Heart right ventricle (tissue), 16 donors: ENCODE measurements around the gene GATAD2A. TPM values are rescaled to one million over a fixed set of nuclear protein-coding genes. Genes with fewer than 3 reads are reported as not detected.

Source experiments
- ATAC-seq, 8 donors: fragments of 200-7000 bp; cut with Tn5 transposase; one replicate each; pipeline ENCODE4 v1.9.1; 2020; ENCODE audit warnings: mild to moderate bottlenecking in 8 of 8, moderate library complexity in 8 of 8, moderate number of reproducible peaks in 1 of 8
- DNase-seq, 2 donors: peaks; one replicate each; pipeline ENCODE4 v3.0.0-alpha.2; 2020
- H3K27ac ChIP-seq, 10 donors: fragments of 200-600 bp; sonication (generic) in 2 of 10; one replicate each; pipeline versions ENCODE4 v1.5.0 to v1.8.0; 2020 to 2022; ENCODE audit warnings: mild to moderate bottlenecking in 3 of 10
- H3K27me3 ChIP-seq, 7 donors: fragments of 200-600 bp; one replicate each; pipeline ENCODE4 v1.8.0; 2021 to 2022; ENCODE audit warnings: mild to moderate bottlenecking in 2 of 7
- H3K36me3 ChIP-seq, 9 donors: fragments of 200-600 bp; sonication (generic) in 1 of 9; one replicate each; pipeline versions ENCODE4 v1.5.0 to v1.8.0; 2020 to 2022; ENCODE audit warnings: mild to moderate bottlenecking in 2 of 9
- H3K4me1 ChIP-seq, 9 donors: fragments of 200-600 bp; sonication (generic) in 1 of 9; one replicate each; pipeline versions ENCODE4 v1.5.0 to v1.8.0; 2020 to 2022; ENCODE audit warnings: mild to moderate bottlenecking in 4 of 9
- H3K4me3 ChIP-seq, 10 donors: fragments of 200-600 bp; sonication (generic) in 2 of 10; one replicate each; pipeline versions ENCODE4 v1.5.0 to v1.8.0; 2020 to 2022; ENCODE audit warnings: mild to moderate bottlenecking in 7 of 10, moderate library complexity in 2 of 10
- H3K9me3 ChIP-seq, 11 donors: fragments of 200-600 bp in 10 of 11; sonication (generic) in 2 of 11; one replicate each; pipeline versions ENCODE4 v1.5.0 to v1.8.0; 2013 to 2022; ENCODE audit warnings: mild to moderate bottlenecking in 2 of 11, control low read depth in 1 of 11, moderate library complexity in 1 of 11
- WGBS, 2 donors: extraction: QIAGEN DNeasy Blood & Tissue Kit; methylation state at CpG; one replicate each; pipeline ENCODE4 v1.1.7; 2013; ENCODE audit warnings: inconsistent platforms in 1 of 2; 5-methylcytosine and 5-hydroxymethylcytosine counted together
- intact Hi-C, 10 donors: fragments of 100-400 bp; cut with DNase I; formaldehyde crosslinking; loops; one replicate each; pipeline versions ENCODE4 v1.11.1 to v1.14.2; 2022
- polyA plus RNA-seq, 2 donors: library from polyadenylated mRNA; stranded (reverse); fragments of 200-250 nt; gene quantifications; one replicate each; pipeline ENCODE4 v1.2.3, GENCODE V29; 2013
- total RNA-seq, 10 donors: library from RNA; stranded (reverse); fragmentation: NEBNext Ultra II Directional in 3 of 10; extraction: Animal tissue kit (Norgen Biotek cat#: 25700) in 3 of 10; gene quantifications; one replicate each; pipeline versions ENCODE4 v1.2.1 to v1.2.4, GENCODE V29; 2021 to 2023
- TF ChIP-seq, protein P1 (sequence below), 9 donors: fragments of 200-600 bp; sonication (generic) in 2 of 9; IDR thresholded peaks; one replicate each; pipeline versions ENCODE4 v1.5.0 to v1.8.0; 2021 to 2022; ENCODE audit warnings: antibody characterized with exemption in 9 of 9, mild to moderate bottlenecking in 5 of 9, moderate library complexity in 1 of 9
- donor health status: Arrhythmogenic right ventricular cardiomyopathy.
- donor health status: ischemic (EF 13 %, LVEDD 7.1; RV severe dilation, severe dysfunction).
- donor health status: healthy with polysubstance abuse.
- donor health status: DM: no; HTN: yes; CAD: no.
- donor health status: DM: no; HTN: no; CAD: no.
- donor health status: ischemic (EF 25% LVEDD 6.9; RV normal size, moderate dysfunction).
- donor health status: ischemic (EF 25% LVEDD 5.7; RV mildly dilated, moderate dysfunction).
- donor health status: healthy.
- donor health status: DM: yes; HTN: yes; CAD: no.
- donor health status: Ischemic cardiomyopathy.
- donor health status: ischemic (EF 35%, LVEDD 5.7; RV mildly dilated, moderate dysfunction).
- donor health status: nonischemic (EF 11% LVEDD 7.7; RV severe dilation, severe dysfunction).
- donor health status: DM: yes; HTN: yes; CAD: no.
- donor health status: PGD.
- donor health status: ischemic (EF 29% LVEDD 5.4; RV normal size, mild dysfunction).
- donor health status: nonischemic (EF 23%, LVEDD 6.1; RV moderate dilation, normal function).

GATAD2A gene
- total and polyA plus RNA-seq, 12 donors: 7.5 to 48.5 (median 25.8) TPM

DNA sequence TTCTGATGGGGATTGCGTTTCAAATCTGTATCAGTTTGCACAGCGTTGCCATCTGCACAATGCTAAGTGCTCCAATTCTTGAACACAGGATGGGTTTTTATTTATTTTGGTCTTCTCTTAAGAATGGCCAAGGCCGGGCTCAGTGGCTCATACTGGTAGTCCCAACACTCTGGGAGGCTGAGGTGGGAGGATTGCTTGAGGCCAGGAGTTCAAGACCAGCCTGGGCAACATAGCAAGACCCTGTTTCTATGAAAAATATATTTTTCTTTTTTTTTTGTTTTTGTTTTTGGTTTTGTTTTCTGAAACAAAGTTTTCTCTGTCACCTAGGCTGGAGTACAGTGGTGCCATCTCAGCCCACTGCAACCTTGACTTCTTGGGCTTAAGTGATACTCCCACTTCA is 117.7 kb downstream of the GATAD2A start:
- 88 to 89% methylated on average over 3 of the region's 3 CpGs for WGBS, 2 donors
- H3K36me3 ChIP-seq: peaks cover 0 to 72% (median 0%) of the 10 kb centered on the region in 9 donors
- intact Hi-C loops: no loop called here
- peaks cover 0 to 50% (median 14%) of the 10 kb centered on the region in 9 donors for H3K4me1 ChIP-seq
- H3K9me3 ChIP-seq: no peaks in the 10 kb centered on the region
- H3K27ac ChIP-seq: no peak overlapping the region
- H3K4me3 ChIP-seq: no peak overlapping the region
- H3K27me3 ChIP-seq: no peaks in the 10 kb centered on the region
- TF ChIP-seq, protein P1, sequence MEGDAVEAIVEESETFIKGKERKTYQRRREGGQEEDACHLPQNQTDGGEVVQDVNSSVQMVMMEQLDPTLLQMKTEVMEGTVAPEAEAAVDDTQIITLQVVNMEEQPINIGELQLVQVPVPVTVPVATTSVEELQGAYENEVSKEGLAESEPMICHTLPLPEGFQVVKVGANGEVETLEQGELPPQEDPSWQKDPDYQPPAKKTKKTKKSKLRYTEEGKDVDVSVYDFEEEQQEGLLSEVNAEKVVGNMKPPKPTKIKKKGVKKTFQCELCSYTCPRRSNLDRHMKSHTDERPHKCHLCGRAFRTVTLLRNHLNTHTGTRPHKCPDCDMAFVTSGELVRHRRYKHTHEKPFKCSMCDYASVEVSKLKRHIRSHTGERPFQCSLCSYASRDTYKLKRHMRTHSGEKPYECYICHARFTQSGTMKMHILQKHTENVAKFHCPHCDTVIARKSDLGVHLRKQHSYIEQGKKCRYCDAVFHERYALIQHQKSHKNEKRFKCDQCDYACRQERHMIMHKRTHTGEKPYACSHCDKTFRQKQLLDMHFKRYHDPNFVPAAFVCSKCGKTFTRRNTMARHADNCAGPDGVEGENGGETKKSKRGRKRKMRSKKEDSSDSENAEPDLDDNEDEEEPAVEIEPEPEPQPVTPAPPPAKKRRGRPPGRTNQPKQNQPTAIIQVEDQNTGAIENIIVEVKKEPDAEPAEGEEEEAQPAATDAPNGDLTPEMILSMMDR (IDR thresholded peaks at IDR 0.05): no peak
- DNase-seq (no peak), ATAC-seq (no peak)

DNA sequence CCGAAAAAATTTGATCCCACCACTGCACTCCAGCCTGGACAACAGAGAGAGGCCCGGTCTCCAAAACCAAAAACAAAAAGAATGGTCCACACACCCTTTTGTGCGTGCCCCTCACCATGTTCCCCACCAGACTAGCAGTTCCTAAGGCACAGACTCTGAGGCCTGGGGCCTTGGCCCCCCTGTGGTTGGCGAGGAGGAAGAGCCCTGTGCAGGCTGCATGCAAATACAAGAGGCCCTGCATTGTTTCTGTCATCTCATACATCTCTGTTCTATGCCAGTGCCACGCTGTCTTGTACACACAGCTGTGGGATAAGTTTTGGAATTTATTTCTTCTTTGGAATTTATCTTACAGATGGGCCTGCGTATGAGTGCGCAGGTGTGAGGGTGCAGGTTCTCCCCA is 118.6 kb downstream of the GATAD2A start:
- WGBS, 2 donors: 90 to 92% methylated on average over 7 of the region's 7 CpGs
- peaks cover 0 to 53% (median 13%) of the 10 kb centered on the region in 9 donors for H3K4me1 ChIP-seq
- ATAC-seq (no peak), DNase-seq (no peak)
- TF ChIP-seq, protein P1 (IDR thresholded peaks at IDR 0.05): no peak
- intact Hi-C loops: no loop called here
- H3K27me3 ChIP-seq: no peaks in the 10 kb centered on the region
- peaks cover 0 to 76% (median 0%) of the 10 kb centered on the region in 9 donors for H3K36me3 ChIP-seq
- no peak overlapping the region for H3K27ac ChIP-seq
- H3K4me3 ChIP-seq: no peak overlapping the region
- no peaks in the 10 kb centered on the region for H3K9me3 ChIP-seq

DNA sequence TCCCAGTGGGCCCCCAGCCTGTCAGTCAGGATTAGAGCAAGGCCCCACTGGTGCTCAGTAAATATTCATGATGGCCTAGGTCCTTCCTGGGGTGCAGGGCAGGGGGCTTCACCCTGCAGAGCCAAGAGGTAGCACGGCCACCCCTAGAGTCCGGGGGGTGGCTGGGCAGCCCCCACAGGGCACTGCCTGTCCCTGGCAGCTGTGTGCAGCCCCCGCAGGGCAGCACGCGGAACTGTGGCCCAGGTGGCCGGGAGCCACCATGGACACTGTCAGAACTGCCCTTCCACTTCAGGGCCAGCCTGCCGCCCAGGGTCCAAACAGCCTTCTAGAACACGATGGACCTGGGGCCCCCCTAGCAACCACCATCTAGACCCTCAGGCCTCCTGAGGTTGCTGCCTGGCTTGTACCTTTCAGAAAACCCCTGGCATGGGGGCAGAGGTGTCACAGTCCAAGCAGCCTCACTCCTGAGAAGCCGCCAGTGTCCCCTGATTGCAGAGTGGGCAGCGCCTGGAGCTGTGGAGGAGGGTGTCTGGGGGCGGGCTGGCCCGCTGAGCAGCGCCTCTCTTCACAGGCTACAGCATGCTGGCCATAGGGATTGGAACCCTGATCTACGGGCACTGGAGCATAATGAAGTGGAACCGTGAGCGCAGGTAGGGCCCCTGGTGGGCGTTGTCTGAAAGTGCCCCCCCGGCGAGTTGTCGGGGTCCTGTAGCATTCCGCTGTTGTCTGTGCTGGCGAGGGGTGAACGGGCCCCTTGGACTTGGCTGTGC is 120.3 kb downstream of the GATAD2A start:
- DNase-seq: no peak
- Histone ChIP-seq H3K27ac (no peak overlapping the region), H3K4me1 (peaks cover 0 to 45% (median 7%) of the 10 kb centered on the region in 9 donors), H3K4me3 (no peak overlapping the region), H3K36me3 (peaks cover 0 to 62% (median 0%) of the 10 kb centered on the region in 9 donors), H3K9me3 (no peaks in the 10 kb centered on the region), H3K27me3 (no peaks in the 10 kb centered on the region)
- TF ChIP-seq, protein P1 (IDR thresholded peaks at IDR 0.05): no peak
- 84 to 90% methylated on average over 22 to 23 of the region's 23 CpGs for WGBS, 2 donors
- intact Hi-C loops: no loop called here
- peak in 1 of 8 donors; percentile 2 for ATAC-seq

DNA sequence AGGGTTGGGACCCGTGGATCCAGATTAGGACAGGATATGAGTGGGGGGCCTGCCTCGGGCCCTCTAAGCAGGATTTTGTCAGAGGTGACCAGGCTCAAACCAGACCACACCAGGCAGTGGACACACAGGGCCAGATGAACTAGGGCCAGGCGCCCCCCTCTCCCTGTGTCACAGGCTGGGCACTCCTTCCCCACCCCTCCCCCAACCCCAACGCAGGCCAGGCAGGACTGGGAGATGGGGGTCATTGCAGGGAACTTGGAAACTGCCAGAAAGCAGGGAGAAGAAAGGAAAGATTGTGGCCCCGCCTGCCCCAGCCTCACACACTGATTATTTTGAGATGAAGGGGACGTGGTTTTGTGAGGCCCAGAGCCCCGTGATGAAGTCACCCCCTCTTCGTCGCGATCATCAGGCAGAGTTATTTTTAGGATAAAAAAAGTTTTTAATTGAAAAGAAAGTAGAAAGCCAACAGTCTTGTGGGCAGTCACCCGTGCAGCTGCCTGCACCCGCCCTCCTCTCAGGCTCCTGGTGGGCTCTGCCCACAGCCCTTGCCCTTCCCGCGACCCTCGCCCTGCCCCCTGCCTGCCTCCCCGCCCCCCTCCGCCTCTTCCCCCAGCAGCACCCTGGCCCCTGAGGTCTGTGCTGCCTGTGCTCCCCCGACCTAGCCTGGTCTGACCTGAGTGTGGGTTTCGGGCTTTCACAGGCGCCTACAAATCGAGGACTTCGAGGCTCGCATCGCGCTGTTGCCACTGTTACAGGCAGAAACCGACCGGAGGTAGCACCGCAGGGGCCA is 121.3 kb downstream of the GATAD2A start:
- peaks cover 0 to 41% (median 7%) of the 10 kb centered on the region in 9 donors for H3K4me1 ChIP-seq
- ATAC-seq (no peak), DNase-seq (no peak)
- H3K36me3 ChIP-seq: peaks cover 0 to 59% (median 0%) of the 10 kb centered on the region in 9 donors
- WGBS, 2 donors: 77 to 83% methylated on average over 28 of the region's 28 CpGs
- H3K4me3 ChIP-seq: no peak overlapping the region
- intact Hi-C loops: no loop called here
- H3K9me3 ChIP-seq: no peaks in the 10 kb centered on the region
- H3K27ac ChIP-seq: no peak overlapping the region
- TF ChIP-seq, protein P1 (IDR thresholded peaks at IDR 0.05): no peak
- H3K27me3 ChIP-seq: no peaks in the 10 kb centered on the region
